ENCODE results near the gene NR1I2. TPM values are rescaled to one million over a fixed set of nuclear protein-coding genes. Genes with fewer than 3 reads are reported as not detected.

NR1I2 gene
- not detected in 2 replicates for total RNA-seq (2014; rRNA removed; shearing (Covaris generic))

DNA sequence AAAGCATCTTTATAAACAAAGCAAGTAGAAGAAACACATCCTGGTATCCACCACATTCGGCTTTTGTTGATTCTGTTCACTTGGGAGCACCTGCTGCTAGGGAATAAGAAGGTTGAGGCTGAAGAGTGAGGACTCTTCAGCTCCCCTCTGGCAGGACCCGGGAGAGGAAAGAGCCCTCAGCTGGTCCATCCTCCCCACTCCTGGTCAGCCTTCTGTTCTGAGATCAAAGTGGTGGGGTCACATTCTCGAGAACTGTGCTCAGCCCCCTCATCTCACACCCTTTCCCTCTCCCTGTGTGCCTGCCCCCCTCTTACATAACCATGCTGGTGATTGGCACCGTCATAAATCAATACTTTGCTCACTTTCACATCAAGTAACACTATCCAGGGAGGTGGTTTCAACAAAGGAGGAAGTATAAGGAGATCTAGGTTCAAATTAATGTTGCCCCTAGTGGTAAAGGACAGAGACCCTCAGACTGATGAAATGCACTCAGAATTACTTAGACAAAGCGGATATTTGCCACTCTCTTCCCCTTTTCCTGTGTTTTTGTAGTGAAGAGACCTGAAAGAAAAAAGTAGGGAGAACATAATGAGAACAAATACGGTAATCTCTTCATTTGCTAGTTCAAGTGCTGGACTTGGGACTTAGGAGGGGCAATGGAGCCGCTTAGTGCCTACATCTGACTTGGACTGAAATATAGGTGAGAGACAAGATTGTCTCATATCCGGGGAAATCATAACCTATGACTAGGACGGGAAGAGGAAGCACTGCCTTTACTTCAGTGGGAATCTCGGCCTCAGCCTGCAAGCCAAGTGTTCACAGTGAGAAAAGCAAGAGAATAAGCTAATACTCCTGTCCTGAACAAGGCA, at the start of gene NR1I2:
TSS of gene NR1I2 (plus strand) at position 772 of the 869 bp plus-strand sequence.
- DNase-seq (ENCODE audit: low spot score) = no peak
- in situ Hi-C loops (cut with HindIII; ENCODE audit: low sequenced_read_pairs) = no loop called here

DNA sequence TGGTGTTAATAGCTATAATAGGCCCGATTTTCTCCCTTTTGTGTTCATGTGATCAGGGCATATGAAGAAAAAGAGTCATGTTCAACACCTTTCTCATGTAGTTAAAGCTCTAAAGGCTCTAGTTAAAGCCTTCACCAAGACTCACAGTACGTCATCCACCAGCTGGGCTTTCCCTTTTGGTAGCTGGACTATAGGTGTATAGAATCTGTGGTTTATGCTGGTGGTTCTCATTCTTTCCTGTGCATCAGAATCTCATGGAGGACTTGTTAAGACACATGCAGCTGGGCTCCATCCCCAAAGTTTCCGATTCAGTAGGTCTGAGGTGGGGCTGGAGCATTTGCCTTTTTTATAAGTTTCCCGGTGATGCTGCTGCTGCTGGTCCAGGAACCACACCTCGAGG, 48.1 kb upstream of the NR1I2 start:
- DNase-seq (ENCODE audit: low spot score) = no peak
- in situ Hi-C loops (cut with HindIII; ENCODE audit: low sequenced_read_pairs) = no loop called here

DNA sequence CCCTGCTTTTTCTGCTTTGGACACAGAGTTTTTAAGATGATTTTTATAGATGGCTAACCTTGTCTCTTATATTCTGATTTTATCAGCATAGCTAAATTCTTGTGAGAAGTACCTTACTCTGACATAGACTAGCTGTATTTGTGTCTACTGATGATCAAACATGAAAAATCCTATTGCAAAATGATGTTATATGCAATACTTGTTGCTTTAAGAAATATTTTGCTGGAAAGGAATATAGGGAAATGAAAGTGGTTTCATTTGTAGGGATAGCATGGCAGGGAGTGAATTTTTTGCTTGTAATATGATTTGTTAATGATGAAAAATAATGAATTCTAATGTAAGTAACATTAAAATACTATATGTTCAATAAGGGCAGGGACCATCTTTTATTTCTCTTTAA, 43.2 kb upstream of the NR1I2 start:
- in situ Hi-C loops (cut with HindIII; ENCODE audit: low sequenced_read_pairs) = no loop called here

DNA sequence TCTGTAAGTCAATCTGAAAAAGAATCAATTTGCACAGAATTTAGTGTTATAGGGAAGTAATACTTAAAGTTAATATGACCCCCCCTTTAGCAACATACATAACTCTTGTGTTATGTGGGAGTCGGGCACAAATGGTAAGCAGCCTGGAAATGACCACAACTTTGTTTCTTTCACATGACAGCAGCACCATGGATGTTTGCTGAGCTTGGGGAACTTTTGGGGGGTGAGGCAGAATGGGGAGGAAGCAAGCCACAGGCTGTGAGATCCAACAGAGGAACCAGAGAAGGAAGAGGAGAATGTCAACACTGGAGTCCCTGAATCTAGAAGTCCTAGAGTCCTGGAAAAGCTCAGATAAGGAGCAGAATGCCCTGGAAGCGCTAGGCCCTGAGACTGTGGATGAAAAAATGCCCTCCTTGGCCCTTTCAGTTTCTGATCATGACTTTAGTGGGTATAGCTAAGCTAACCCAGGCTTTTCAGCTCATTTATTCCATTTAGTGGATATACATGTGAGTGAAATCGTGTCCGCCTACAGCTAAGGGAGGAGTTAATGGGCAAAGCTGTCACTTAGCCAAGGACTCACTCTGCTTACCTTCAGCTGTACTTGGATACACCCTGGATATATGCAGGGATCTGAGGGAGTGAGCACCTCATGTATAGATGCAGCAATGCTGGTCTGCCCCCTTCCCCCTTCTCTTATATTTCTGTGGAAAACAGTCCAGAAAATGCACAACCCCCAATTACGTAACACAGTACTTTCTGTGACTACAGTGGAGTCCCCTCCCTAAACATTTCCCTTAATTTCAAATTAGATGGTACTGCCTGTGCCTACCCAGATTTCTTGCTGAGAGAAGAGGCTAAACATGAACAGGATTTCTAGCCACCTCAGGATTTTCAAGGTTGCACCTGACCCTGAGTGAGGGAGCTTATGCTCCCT, 40.0 kb upstream of the NR1I2 start:
- in situ Hi-C loops (cut with HindIII; ENCODE audit: low sequenced_read_pairs) = no loop called here
- DNase-seq (ENCODE audit: low spot score) = no peak

More for the DNA sequence above, 43.2 kb upstream of the NR1I2 start:
- no peak for DNase-seq (ENCODE audit: low spot score)

DNA sequence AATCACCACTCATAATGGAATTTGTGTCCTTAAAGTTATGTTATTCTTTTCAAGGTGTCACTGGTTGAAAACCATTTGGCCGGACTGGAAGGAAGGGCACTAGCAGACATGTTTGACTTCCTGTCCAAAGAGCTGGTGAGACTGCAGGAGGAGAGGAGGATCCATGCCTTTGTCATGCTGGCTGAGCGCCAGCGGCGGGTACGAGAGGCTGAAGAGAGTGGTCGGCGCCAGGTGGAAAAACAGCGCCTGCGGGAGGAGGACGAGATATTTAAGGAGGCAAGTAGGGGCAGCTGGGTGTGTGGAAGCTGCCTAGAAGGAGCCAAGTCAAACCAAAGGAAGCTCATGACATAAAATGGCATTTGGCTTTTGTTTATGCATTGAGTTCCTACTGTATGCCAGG, 38.0 kb upstream of the NR1I2 start:
- in situ Hi-C loops (cut with HindIII; ENCODE audit: low sequenced_read_pairs) = no loop called here

DNA sequence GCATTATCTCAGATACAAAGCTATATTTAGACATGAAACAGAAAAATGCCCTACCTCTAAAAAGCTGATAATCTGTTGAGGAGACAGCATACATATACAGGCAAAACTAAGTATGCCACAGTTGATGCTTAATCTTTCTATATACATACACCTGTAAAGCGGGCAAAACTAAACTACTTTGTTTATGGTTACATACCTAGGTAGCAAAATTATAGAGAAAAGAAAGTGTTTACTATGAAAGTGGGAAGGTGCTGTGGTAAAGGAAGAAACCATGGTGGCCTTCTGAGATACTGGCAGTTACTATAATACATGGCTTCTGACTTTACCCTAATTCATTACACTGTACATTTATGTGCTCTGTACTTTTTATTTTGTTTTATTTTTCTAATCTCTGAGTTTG, 36.0 kb upstream of the NR1I2 start:
- in situ Hi-C loops (cut with HindIII; ENCODE audit: low sequenced_read_pairs) = no loop called here

More for the DNA sequence above, 38.0 kb upstream of the NR1I2 start:
- DNase-seq (ENCODE audit: low spot score) = no peak

DNA sequence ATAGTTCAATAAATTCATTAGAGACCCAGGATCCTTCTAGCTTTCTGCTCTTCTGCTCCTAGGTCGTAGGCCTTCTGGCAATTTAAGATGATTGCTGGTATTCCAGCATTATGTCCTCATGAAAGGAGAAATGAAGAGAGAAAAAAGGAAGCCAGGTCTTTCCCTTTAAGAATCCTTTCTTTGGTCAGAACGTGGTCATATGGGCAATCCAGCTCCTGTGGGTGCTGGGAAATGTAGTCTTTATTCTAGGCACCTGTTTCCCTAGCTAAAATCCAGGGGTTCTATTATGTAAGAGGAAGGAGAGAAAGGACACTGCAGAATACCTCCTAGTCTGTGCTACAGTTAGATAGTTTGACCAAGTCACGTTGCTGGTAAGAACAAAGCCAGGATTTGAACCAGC, 35.5 kb upstream of the NR1I2 start:
- no peak for DNase-seq (ENCODE audit: low spot score)
- in situ Hi-C loops (cut with HindIII; ENCODE audit: low sequenced_read_pairs) = no loop called here

More for the DNA sequence above, 36.0 kb upstream of the NR1I2 start:
- no peak for DNase-seq (ENCODE audit: low spot score)

DNA sequence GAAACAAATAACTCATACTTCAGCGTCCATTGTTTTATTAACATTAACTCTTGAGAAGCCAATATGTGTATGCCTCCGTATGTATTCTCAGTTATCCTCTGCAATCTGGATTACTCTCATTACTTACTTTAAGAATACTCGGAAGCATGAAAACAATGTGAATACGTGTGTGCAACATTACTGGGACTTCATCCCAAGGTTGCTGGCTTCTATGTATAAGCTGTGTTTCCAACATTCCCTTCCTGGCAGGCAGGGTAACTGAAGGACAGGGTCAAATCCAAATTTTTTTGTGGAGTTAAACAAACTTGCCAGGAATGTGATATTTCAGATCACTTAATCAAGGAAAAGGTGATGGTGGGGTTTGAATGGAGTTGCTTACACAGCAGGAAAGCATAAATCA, 34.5 kb upstream of the NR1I2 start:
- in situ Hi-C loops (cut with HindIII; ENCODE audit: low sequenced_read_pairs) = no loop called here
- DNase-seq (ENCODE audit: low spot score) = no peak

DNA sequence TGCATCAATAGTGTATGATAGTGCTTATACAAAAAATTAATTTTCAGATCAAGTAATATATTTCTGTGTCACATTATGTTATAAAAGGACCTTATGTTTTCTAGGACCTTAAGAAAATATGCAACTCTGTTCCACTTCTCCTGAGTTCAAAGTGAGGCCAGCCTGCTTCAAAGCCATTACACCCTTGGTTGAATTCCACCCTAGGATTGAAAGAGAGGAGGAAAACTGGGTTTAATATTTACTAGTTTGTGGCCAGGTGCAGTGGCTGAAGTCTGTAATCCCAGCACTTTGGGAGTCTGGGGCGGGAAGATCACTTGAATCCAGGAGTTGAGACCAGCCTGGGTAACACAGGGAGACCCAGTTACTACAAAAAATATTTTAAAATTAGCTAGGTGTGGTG, 32.9 kb upstream of the NR1I2 start:
- DNase-seq (ENCODE audit: low spot score) = no peak
- in situ Hi-C loops (cut with HindIII; ENCODE audit: low sequenced_read_pairs) = no loop called here

DNA sequence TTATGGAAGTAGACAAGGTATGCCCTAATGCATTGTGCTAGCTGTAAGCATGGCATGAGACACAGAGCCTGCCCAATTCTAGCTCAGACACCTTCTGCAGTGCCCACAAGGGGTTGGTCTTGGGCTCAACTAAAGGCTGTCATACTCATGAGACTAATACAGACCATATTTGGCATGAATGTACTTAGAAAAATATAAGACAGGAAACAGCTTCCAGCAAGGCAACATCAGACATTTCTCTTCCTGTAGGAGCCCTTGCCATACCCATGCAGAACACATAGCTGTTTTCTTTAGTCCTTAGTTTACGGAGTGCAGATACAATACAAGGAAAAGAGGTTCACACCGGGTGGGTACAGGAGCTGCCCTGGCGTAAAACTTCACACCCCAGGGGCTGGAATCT, 30.5 kb upstream of the NR1I2 start:
- DNase-seq (ENCODE audit: low spot score) = no peak
- in situ Hi-C loops (cut with HindIII; ENCODE audit: low sequenced_read_pairs) = no loop called here

DNA sequence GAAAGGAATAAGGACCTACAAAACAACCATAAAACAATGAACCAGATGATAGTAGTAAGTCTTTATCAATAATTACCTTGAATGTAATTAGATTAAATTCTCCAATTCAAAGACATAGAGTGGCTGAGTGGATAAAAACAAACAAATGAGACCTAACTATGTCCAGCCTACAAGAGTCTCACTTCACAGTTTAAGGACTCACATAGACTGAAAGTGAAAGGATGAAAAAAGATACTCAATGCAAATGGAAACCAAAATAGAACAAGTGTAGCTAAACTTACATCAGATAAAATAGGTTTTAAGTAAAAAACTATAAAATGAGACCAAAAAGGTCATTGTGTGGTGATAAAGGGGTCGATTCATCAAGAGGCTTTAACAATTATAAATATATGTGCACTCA, 21.9 kb upstream of the NR1I2 start:
- in situ Hi-C loops (cut with HindIII; ENCODE audit: low sequenced_read_pairs) = no loop called here
- no peak for DNase-seq (ENCODE audit: low spot score)

DNA sequence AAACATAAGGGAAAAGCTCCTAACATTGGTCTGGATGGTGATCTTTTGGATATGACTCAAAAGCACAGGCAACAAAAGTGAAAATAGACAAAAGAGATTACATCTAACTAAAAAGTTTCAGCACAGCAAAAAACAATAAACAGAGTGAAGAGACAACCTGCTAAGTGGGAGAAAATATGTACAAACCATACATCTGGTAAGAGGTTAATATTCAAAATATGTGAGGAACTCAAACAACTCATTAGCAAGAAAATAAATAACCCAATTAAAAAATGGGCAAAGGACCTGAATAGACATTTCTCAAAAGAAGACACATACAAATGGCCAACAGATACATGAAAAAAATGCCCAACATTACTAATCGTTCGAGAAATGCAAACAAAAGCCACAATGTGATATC, 19.0 kb upstream of the NR1I2 start:
- DNase-seq (ENCODE audit: low spot score) = no peak
- in situ Hi-C loops (cut with HindIII; ENCODE audit: low sequenced_read_pairs) = no loop called here

DNA sequence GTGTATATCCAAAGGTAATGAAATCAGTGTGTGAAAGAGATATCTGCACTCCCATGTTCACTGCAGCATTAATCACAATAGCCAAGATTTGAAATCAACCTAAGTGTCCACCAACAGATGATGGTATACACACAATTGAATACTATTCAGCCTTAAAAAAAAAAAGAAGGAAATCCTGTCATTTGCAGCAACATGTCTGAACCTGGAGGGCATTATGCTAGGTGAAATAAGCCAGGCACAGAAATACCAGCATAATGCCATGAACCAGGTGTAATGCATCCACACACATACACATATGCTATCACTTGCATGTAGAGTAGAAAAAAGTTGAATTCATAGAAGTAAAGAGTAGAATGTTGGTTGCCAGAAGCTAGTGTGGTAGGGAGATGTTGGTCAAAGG, 18.4 kb upstream of the NR1I2 start:
- in situ Hi-C loops (cut with HindIII; ENCODE audit: low sequenced_read_pairs) = no loop called here
- DNase-seq (ENCODE audit: low spot score) = no peak

DNA sequence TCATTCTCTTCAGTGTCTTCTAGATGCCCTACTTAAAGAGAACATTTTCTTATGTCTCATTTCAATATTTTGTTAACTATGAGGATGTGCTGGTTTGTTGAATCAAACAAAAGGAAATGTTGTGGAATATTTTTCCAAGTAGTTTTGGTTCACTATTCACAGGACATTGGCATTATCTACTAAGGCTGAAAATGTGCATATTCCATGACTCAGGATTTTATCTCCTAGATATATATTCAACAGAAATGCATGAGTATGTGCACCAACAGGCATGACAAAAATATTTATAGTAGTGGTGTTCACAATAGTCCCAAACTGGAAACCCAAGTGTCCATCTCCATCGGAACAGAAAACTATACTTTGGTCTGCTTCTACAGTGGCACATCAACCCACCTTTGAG, 16.7 kb upstream of the NR1I2 start:
- in situ Hi-C loops (cut with HindIII; ENCODE audit: low sequenced_read_pairs) = no loop called here
- no peak for DNase-seq (ENCODE audit: low spot score)

DNA sequence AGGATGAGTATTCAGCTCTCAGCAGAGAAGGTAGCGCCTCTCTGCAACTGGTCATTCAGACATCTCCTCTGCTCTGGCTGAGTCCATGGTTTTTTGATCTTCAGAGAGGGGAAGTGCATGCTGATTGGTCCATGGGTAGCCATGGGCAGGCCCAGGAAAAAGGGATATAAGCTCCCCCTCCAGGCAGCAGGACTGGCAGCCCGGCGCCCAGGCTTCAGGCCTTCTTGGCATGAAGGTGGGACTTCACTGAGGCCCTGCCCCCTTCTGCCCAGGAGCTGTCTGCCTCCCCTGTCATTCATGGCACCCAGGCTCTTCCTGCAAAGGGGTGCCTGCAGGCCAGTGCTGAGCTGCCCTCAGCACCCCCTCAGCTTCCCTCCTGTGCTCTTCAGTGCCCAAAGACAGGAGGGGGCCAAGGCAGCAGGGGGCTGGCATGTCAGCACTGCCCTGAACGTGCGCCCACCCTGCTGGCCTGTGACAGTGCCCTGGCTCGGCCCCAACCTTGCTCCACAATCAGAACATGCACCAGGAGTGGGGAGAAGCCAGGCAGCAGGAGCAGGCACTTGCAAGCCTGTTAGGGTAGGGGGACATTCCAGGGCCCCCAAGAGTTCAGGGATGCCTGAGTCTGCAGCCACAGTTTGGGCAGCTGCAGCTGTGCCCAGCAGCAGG, 13.8 kb upstream of the NR1I2 start:
- in situ Hi-C loops (cut with HindIII; ENCODE audit: low sequenced_read_pairs) = no loop called here

DNA sequence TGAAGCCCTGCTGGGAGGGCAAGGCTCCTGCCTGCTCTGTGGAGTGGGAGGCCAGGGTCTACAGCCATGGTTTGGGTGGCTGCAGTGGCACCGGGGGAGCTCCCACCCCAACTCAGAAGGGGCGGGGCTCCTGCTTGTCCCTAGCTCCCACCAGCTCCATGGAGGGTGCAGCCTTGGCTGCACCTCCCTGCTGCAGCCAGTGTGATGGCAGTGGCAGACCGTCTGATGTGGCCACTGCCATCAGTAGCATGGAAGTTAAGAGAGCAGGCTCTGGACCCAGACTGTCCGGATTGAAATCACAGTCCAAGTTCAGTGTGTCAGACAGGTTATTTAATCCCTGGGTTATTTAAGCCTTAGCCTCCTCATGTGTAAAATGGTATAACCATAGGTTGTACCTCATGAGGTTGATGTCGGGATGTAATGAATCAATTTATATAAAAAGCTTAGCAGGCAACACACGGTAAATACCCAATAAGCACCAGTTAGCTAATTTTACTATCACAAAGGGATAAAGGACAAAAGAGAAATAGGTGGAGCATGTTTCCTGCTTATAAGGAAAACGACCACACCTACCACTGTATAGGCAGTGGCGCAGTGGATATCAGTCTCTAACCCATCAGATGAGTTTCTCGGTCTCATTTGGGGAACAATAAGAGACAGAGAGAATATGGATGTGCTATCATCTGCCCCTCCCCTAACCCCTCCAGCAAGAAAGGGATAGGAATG, 13.1 kb upstream of the NR1I2 start:
- no peak for DNase-seq (ENCODE audit: low spot score)
- in situ Hi-C loops (cut with HindIII; ENCODE audit: low sequenced_read_pairs) = no loop called here

More for the DNA sequence above, 13.8 kb upstream of the NR1I2 start:
- DNase-seq (ENCODE audit: low spot score) = no peak

DNA sequence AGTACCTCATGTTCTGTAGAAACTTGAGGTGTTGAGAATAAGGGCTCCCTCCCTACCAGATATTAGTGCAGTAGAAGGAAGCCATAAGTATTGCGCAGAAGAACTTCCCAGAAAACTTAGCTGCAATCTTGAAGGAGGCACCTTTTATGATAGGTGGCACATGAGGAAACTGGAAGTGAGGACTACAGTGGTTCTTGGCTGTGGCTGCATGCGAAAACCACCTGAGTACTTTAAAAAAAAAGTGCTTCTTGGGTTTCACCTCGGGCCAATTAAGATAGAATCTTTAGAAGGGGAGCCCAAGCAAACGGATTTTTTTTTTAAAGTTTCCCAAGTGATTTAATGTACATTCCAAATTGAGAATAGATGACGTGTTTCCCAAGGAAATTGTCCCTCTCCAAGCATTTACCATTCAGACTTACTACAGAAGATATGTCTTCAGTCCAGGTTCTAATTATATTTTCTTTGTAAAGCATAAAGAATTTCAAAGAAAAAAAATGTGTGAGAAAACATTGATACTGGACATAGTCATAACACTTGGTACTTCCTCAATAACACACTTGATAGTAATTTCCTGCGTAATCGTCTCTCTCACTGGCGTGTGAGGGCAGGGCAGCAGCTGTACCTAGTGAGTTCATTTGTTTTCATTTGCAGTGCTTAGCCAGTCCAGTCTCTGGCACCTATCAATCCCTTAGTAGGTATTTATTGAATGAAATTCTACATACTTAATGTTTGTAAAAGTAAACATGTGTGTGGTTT, 12.3 kb upstream of the NR1I2 start:
- in situ Hi-C loops (cut with HindIII; ENCODE audit: low sequenced_read_pairs) = no loop called here
- DNase-seq (ENCODE audit: low spot score) = no peak

DNA sequence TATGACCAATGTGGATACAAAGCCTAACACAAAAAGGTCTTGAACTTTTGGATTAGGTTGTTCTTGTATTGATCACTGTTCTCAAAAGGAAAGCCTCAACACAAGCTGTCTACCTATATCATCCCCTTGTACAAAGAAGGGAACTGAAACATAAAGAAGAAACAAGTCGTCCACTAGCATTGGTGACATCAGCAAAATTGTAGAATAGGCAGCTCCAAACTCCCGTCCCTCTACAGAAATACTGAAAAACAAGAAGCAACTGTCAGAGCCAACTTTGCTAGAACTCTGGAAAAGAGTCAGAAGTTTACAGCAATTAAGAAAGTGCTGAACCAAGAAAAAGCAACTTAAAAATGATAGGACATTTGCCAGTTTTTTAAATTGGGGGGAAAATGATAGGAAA, 7.5 kb upstream of the NR1I2 start:
- DNase-seq (ENCODE audit: low spot score) = no peak
- in situ Hi-C loops (cut with HindIII; ENCODE audit: low sequenced_read_pairs) = no loop called here

All from G401 (cell line).